GM23248 (cell line): ENCODE data around the gene MILR1. TPM values are rescaled to one million over a fixed set of nuclear protein-coding genes. Genes with fewer than 3 reads are reported as not detected.
A peak's percentile ranks its signal among the peaks of the same experiment; 100 is the strongest.

Experiments used
- DNase-seq: peaks from one replicate; pipeline ENCODE4 v3.0.0-alpha.2; 2015
- H2AFZ ChIP-seq: fragments of 200-600 bp; sonication (generic); 2 replicates; pipeline ENCODE4 v1.6.1; 2016; ENCODE audit warnings: antibody characterized with exemption
- H3F3A ChIP-seq: fragments of 200-600 bp; sonication (generic); 2 replicates; pipeline ENCODE4 v1.6.1; 2016; ENCODE audit warnings: mild to moderate bottlenecking, antibody characterized with exemption, mixed run types; ENCODE audit not compliant: insufficient read depth
- H3K27ac ChIP-seq: fragments of 200-600 bp; sonication (generic); 2 replicates; pipeline ENCODE4 v1.5.1; 2016; ENCODE audit warnings: mild to moderate bottlenecking
- H3K27me3 ChIP-seq: fragments of 200-600 bp; sonication (generic); replicated peaks from 2 replicates; pipeline ENCODE4 v1.6.1; 2016; ENCODE audit warnings: mild to moderate bottlenecking; ENCODE audit not compliant: insufficient read depth
- H3K36me3 ChIP-seq: fragments of 200-600 bp; sonication (generic); 2 replicates; pipeline ENCODE4 v1.6.1; 2016; ENCODE audit warnings: low read depth, mild to moderate bottlenecking
- H3K4me1 ChIP-seq: fragments of 200-600 bp; sonication (generic); 2 replicates; pipeline ENCODE4 v1.6.1; 2016; ENCODE audit warnings: mild to moderate bottlenecking; ENCODE audit not compliant: insufficient read depth
- H3K4me2 ChIP-seq: fragments of 200-600 bp; sonication (generic); one replicate; pipeline ENCODE4 v1.6.1; 2016; ENCODE audit warnings: mild to moderate bottlenecking; ENCODE audit not compliant: unreplicated experiment
- H3K4me3 ChIP-seq: fragments of 200-600 bp; sonication (generic); 2 replicates; pipeline ENCODE4 v1.5.1; 2016; ENCODE audit warnings: mild to moderate bottlenecking
- H3K79me2 ChIP-seq: fragments of 200-600 bp; sonication (generic); 2 replicates; pipeline ENCODE4 v1.6.1; 2016; ENCODE audit warnings: mild to moderate bottlenecking; ENCODE audit not compliant: insufficient read depth
- H3K9ac ChIP-seq: fragments of 200-600 bp; sonication (generic); 2 replicates; pipeline ENCODE4 v1.6.1; 2016; ENCODE audit warnings: mild to moderate bottlenecking
- H3K9me2 ChIP-seq: fragments of 200-600 bp; sonication (generic); 2 replicates; pipeline ENCODE4 v1.6.1; 2016; ENCODE audit warnings: mixed run types, mild to moderate bottlenecking, moderate library complexity; ENCODE audit not compliant: insufficient read depth
- H3K9me3 ChIP-seq: fragments of 200-600 bp; sonication (generic); one replicate; pipeline ENCODE4 v1.6.1; 2017; ENCODE audit warnings: low read depth
- H4K20me1 ChIP-seq: fragments of 200-600 bp; sonication (generic); 2 replicates; pipeline ENCODE4 v1.6.0; 2016; ENCODE audit not compliant: insufficient read depth
- EZH2 ChIP-seq: fragments of 200-600 bp; sonication (generic); IDR thresholded peaks from 2 replicates; pipeline ENCODE4 v1.6.1; 2018; ENCODE audit warnings: antibody characterized with exemption, mild to moderate bottlenecking; ENCODE audit not compliant: insufficient read depth, poor library complexity, severe bottlenecking
- EZH2phosphoT487 ChIP-seq: fragments of 200-600 bp; sonication (generic); IDR thresholded peaks from 2 replicates; pipeline ENCODE4 v1.6.1; 2018; ENCODE audit warnings: antibody characterized with exemption, moderate library complexity, mild to moderate bottlenecking, low read depth; ENCODE audit not compliant: insufficient read depth
- WGBS, 2 experiments: methylation state at CpG; one replicate each; pipeline ENCODE4 v1.1.6; 2015 to 2017; ENCODE audit warnings: low lambda C conversion rate in 2 of 2, low coverage in 1 of 2; ENCODE audit errors: missing lambda C conversion rate in 2 of 2; 5-methylcytosine and 5-hydroxymethylcytosine counted together
- in situ Hi-C: fragments of 300-500 bp; cut with MboI; formaldehyde crosslinking; loops from 2 replicates; pipeline ENCODE4 v1.15.0; 2020
- polyA plus RNA-seq: library from polyadenylated mRNA; unstranded; fragments of >200 nt; fragmentation: Nextera tagmentation; extraction: Ambion mirVana; gene quantifications from 2 replicates; pipeline ENCODE4 v1.2.1, GENCODE V29; 2016
- total RNA-seq: library from RNA; depleted of rRNA; stranded (reverse); fragments of >200 nt; shearing (Covaris generic); gene quantifications from 2 replicates; pipeline ENCODE4 v1.2.3, GENCODE V29; 2014; rRNA removed

MILR1 gene, protein sequence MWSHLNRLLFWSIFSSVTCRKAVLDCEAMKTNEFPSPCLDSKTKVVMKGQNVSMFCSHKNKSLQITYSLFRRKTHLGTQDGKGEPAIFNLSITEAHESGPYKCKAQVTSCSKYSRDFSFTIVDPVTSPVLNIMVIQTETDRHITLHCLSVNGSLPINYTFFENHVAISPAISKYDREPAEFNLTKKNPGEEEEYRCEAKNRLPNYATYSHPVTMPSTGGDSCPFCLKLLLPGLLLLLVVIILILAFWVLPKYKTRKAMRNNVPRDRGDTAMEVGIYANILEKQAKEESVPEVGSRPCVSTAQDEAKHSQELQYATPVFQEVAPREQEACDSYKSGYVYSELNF
- total RNA-seq (4.7 and 11.7 TPM in 2 replicates), polyA plus RNA-seq (6.3 and 6.5 TPM in 2 replicates)

- H3K9ac ChIP-seq = peak within 1 kb of the TSS; percentile 65
- peak; percentile 93 for DNase-seq
- H4K20me1 ChIP-seq = no peaks in the 10 kb centered on the region
- WGBS, 2 experiments = 1 to 4% methylated on average over 10 of the region's 10 CpGs
- no peaks in the 10 kb centered on the region for H3K9me2 ChIP-seq
- TF ChIP-seq EZH2phosphoT487 (no peak), EZH2 (no peak)
- peak within 1 kb of the TSS; percentile 60 for H3K4me3 ChIP-seq
- H3K79me2 ChIP-seq = no peaks in the 10 kb centered on the region
- H3K9me3 ChIP-seq = no peaks in the 10 kb centered on the region
- in situ Hi-C loops = no loop called here
- H3K4me1 ChIP-seq = peaks cover 21% of the 10 kb centered on the region
- H3K36me3 ChIP-seq = no peaks in the 10 kb centered on the region
- H3K27ac ChIP-seq = peak within 1 kb of the TSS; percentile 87
- H3K27me3 ChIP-seq = no peaks in the 10 kb centered on the region
- H3F3A ChIP-seq = peaks cover 25% of the 10 kb centered on the region
- H2AFZ ChIP-seq = peak within 1 kb of the TSS; percentile 90
- peak within 1 kb of the TSS; percentile 79 for H3K4me2 ChIP-seq
These were observed at the start of gene MILR1 for GRCh38 chr17:64448665-64449512. Gene MILR1 (plus strand): TSS chr17:64449115. CDS start chr17:64449169, 54 bp downstream.

DNA sequence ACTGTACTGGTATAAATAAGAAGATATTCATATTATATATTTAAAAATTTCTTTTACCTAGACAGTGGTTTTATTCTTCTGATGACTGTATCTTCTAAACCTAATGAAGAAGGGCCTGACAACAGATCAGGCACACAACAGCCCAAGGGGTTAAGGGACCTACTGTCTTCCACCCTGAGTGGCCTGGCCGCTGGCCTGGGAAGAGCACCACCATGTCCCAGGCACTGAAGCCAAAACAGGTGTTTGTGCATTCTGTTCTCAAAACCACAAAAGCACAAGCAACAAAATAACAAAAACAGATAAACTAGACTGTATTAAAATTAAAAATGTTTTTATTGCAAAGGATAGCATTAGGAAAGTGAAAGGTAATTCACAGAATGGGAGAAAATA is 49.2 kb upstream of the MILR1 start:
- no peak for TF ChIP-seq EZH2
- no peak for TF ChIP-seq EZH2phosphoT487
- DNase-seq = no peak
- H3K79me2 ChIP-seq = no peaks in the 10 kb centered on the region
- WGBS, 2 experiments = 69 to 84% methylated on average over 1 of the region's 1 CpG
- H3K27me3 ChIP-seq = no peaks in the 10 kb centered on the region
- H3K4me3 ChIP-seq = no peak overlapping the region
- H3K4me1 ChIP-seq = no peaks in the 10 kb centered on the region
- no peaks in the 10 kb centered on the region for H3K36me3 ChIP-seq
- H3K9me3 ChIP-seq = no peaks in the 10 kb centered on the region
- in situ Hi-C loops = no loop called here
- no peak overlapping the region for H3K9ac ChIP-seq
- no peaks in the 10 kb centered on the region for H4K20me1 ChIP-seq
- H3F3A ChIP-seq = peaks cover 7% of the 10 kb centered on the region; the same call in 1 of the 2 replicates
- no peak overlapping the region for H3K4me2 ChIP-seq
- no peak overlapping the region for H3K27ac ChIP-seq
- no peaks in the 10 kb centered on the region for H3K9me2 ChIP-seq
- H2AFZ ChIP-seq = no peak overlapping the region

DNA sequence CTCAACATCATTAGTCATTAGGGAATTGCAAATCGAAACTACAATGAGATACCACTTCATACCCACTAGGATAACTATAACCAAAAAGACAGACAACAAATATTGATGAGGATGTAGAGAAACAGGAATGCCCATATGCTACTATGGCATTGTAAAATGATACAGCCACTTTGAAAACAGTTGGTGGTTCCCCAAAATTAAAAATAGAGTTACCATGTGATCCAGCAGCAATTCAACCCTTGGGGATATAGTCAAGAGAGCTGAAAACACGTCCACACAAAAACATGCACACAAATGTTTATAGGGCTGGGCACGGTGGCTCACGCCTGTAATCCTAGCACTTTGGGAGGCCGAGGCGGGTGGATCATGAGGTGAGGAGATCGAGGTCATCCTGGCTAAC is 48.3 kb upstream of the MILR1 start:
- Histone ChIP-seq H3K27ac (no peak overlapping the region), H3K9me3 (no peaks in the 10 kb centered on the region), H3K4me3 (no peak overlapping the region), H3K4me1 (no peaks in the 10 kb centered on the region), H3K79me2 (no peaks in the 10 kb centered on the region), H4K20me1 (no peaks in the 10 kb centered on the region), H3K27me3 (no peaks in the 10 kb centered on the region), H3K9ac (no peak overlapping the region), H3K36me3 (no peaks in the 10 kb centered on the region), H3K9me2 (no peaks in the 10 kb centered on the region), H3K4me2 (no peak overlapping the region), H3F3A (peaks cover 7% of the 10 kb centered on the region; the same call in 1 of the 2 replicates), H2AFZ (no peak overlapping the region)
- no peak for DNase-seq
- in situ Hi-C loops = no loop called here
- WGBS, 2 experiments = 74% methylated on average over 7 of the region's 7 CpGs
- TF ChIP-seq EZH2 (no peak), EZH2phosphoT487 (no peak)

GRCh38 chr17:64401244-64401860 is 47.6 kb upstream of the MILR1 start:
- in situ Hi-C loops = no loop called here
- no peak for DNase-seq
- Histone ChIP-seq H3K4me2 (no peak overlapping the region), H3F3A (peaks cover 7% of the 10 kb centered on the region; the same call in 1 of the 2 replicates), H3K4me1 (no peaks in the 10 kb centered on the region), H3K27me3 (no peaks in the 10 kb centered on the region), H3K9ac (no peak overlapping the region), H3K4me3 (no peak overlapping the region), H3K79me2 (no peaks in the 10 kb centered on the region), H2AFZ (no peak overlapping the region), H3K9me2 (no peaks in the 10 kb centered on the region), H3K36me3 (no peaks in the 10 kb centered on the region), H4K20me1 (no peaks in the 10 kb centered on the region), H3K9me3 (no peaks in the 10 kb centered on the region), H3K27ac (no peak overlapping the region)
- WGBS, 2 experiments = 75 to 77% methylated on average over 8 of the region's 8 CpGs
- TF ChIP-seq EZH2phosphoT487 (no peak), EZH2 (no peak)
